Astrocyte (in vitro differentiated cells and primary cell): ENCODE measurements around the gene CNPY3.

Experiments used
- EZH2 ChIP-seq: IDR thresholded peaks from 2 replicates; pipeline ENCODE4 v1.6.1; 2012; ENCODE audit warnings: mild to moderate bottlenecking, low read length, inconsistent platforms; ENCODE audit not compliant: insufficient read depth
- TF ChIP-seq, protein P1 (sequence below): IDR thresholded peaks from 2 replicates; pipeline ENCODE4 v1.5.1; 2011; ENCODE audit warnings: low read depth, mild to moderate bottlenecking, inconsistent platforms, low read length, moderate library complexity; ENCODE audit not compliant: insufficient read depth

DNA sequence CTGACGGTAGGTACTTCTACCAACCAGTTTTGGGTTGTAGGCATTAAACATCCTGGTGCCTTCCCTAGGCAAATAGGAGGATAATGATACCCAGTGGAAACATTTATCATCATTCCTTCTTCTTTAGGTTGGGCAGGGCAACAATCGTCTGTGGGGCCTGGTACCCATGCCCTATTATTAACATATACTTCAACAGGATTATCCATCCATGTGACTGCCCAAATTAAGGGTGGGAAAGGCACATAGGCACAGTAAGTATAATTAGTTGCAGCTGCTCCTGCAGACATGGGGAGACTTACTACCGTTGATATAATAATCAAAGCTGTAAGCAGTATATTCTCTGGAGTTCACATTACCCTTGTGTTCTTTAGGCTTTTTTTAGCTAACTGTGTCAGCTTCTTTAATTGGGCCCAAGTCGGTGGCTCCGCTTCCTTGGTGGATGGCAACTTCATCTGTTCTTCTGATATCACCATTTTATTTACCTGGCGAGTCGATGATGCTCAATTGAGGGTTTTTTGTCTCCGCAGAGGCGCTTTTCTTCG is 33.0 kb upstream of the CNPY3 start:
- TF ChIP-seq, protein P1, sequence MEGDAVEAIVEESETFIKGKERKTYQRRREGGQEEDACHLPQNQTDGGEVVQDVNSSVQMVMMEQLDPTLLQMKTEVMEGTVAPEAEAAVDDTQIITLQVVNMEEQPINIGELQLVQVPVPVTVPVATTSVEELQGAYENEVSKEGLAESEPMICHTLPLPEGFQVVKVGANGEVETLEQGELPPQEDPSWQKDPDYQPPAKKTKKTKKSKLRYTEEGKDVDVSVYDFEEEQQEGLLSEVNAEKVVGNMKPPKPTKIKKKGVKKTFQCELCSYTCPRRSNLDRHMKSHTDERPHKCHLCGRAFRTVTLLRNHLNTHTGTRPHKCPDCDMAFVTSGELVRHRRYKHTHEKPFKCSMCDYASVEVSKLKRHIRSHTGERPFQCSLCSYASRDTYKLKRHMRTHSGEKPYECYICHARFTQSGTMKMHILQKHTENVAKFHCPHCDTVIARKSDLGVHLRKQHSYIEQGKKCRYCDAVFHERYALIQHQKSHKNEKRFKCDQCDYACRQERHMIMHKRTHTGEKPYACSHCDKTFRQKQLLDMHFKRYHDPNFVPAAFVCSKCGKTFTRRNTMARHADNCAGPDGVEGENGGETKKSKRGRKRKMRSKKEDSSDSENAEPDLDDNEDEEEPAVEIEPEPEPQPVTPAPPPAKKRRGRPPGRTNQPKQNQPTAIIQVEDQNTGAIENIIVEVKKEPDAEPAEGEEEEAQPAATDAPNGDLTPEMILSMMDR, result no peak
- no peak for TF ChIP-seq EZH2
